Right cardiac atrium (tissue), 5 donors: ENCODE data around the gene SART1. TPM values are rescaled to one million over a fixed set of nuclear protein-coding genes. Genes with fewer than 3 reads are reported as not detected.

ENCODE experiments used
- ATAC-seq, 2 donors: fragments of 200-7000 bp; cut with Tn5 transposase; one replicate each; pipeline versions ENCODE4 v1.8.0 to v1.9.1; 2020; ENCODE audit warnings: moderate library complexity in 2 of 2, mild to moderate bottlenecking in 1 of 2
- DNase-seq, 3 donors: peaks; one replicate each; pipeline ENCODE4 v3.0.0-alpha.2; 2020
- H3K27ac ChIP-seq: one replicate; pipeline ENCODE4 v1.5.1; 2013; ENCODE audit warnings: mild to moderate bottlenecking, low read length, control low read depth, moderate library complexity
- H3K27me3 ChIP-seq: one replicate; pipeline ENCODE4 v1.6.1; 2013; ENCODE audit not compliant: control insufficient read depth, insufficient read depth
- H3K4me1 ChIP-seq: one replicate; pipeline ENCODE4 v1.6.1; 2013; ENCODE audit warnings: low read length; ENCODE audit not compliant: control insufficient read depth, insufficient read depth
- H3K4me3 ChIP-seq: one replicate; pipeline ENCODE4 v1.5.1; 2013; ENCODE audit warnings: low read length, control low read depth
- H3K9me3 ChIP-seq: one replicate; pipeline ENCODE4 v1.6.1; 2013; ENCODE audit warnings: low read length; ENCODE audit not compliant: control insufficient read depth
- WGBS: extraction: QIAGEN DNeasy Blood & Tissue Kit; methylation state at CpG from one replicate; pipeline ENCODE4 v1.1.7; 2013; 5-methylcytosine and 5-hydroxymethylcytosine counted together
- intact Hi-C, 4 donors: fragments of 100-400 bp; cut with DNase I; formaldehyde crosslinking; loops; one replicate each; pipeline versions ENCODE4 v1.11.0 to v1.14.0; 2022 to 2023
- polyA plus RNA-seq: library from polyadenylated mRNA; stranded (reverse); fragments of 200-250 nt; gene quantifications from one replicate; pipeline ENCODE4 v1.2.3, GENCODE V29; 2013
- total RNA-seq, 4 donors: library from RNA; stranded (reverse); fragmentation: NEBNext Ultra II Directional; extraction: Animal tissue kit (Norgen Biotek cat#: 25700); gene quantifications; one replicate each; pipeline ENCODE4 v1.2.1, GENCODE V29; 2021
- donor health status: healthy with polysubstance abuse.
- donor health status: DM: no; HTN: yes; CAD: no.
- donor health status: DM: no; HTN: no; CAD: no.
- donor health status: DM: no; HTN: yes; CAD: no; lungs with severe emphysema.
- donor health status: DM: yes; HTN: yes; CAD: no.

Gene SART1
- total and polyA plus RNA-seq, 5 donors, result 34.3 to 41.7 (median 38.2) TPM

- peaks cover 4% of the 10 kb centered on the region for H3K4me1 ChIP-seq
- ATAC-seq (no peak), DNase-seq (peak in 1 of 3 donors; percentile 50)
- H3K9me3 ChIP-seq, result no peaks in the 10 kb centered on the region
- H3K27me3 ChIP-seq, result no peaks in the 10 kb centered on the region
- H3K4me3 ChIP-seq, result no peak overlapping the region
- H3K27ac ChIP-seq, result no peak overlapping the region
- 92% methylated on average over 30 of the region's 30 CpGs for WGBS
- intact Hi-C loops, result loop anchor here in 2 of 4 donors (5.0 to 10.0 kb wide), 2 partner anchors 35 to 83 kb away; partner anchors contain the start of genes BANF1 (in 1 of the 2), EIF1AD (in 1 of the 2) and FIBP (in 1 of the 2)
Measured at GRCh38 chr11:65967329-65967934, 5.9 kb downstream of the SART1 start.

GRCh38 chr11:65968600-65969482, 7.3 kb downstream of the SART1 start:
- Histone ChIP-seq H3K27ac (no peak overlapping the region), H3K9me3 (no peaks in the 10 kb centered on the region), H3K4me1 (no peaks in the 10 kb centered on the region), H3K4me3 (no peak overlapping the region), H3K27me3 (no peaks in the 10 kb centered on the region)
- DNase-seq, result no peak
- no peak for ATAC-seq
- 83% methylated on average over 15 of the region's 15 CpGs for WGBS
- intact Hi-C loops, result loop anchor here in 2 of 4 donors (5.0 to 10.0 kb wide), 2 partner anchors 33 to 84 kb away; partner anchors contain the start of genes BANF1 (in 1 of the 2), EIF1AD (in 1 of the 2) and FIBP (in 1 of the 2)

- Histone ChIP-seq H3K4me3 (no peak overlapping the region), H3K27ac (no peak overlapping the region), H3K4me1 (no peaks in the 10 kb centered on the region), H3K27me3 (no peaks in the 10 kb centered on the region), H3K9me3 (no peaks in the 10 kb centered on the region)
- DNase-seq (no peak), ATAC-seq (no peak)
- 93% methylated on average over 8 of the region's 8 CpGs for WGBS
- intact Hi-C loops, result no loop called here
Measured at GRCh38 chr11:65972116-65972515, 10.6 kb downstream of the SART1 start.

GRCh38 chr11:65973439-65974110, 12.0 kb downstream of the SART1 start:
- 92% methylated on average over 13 of the region's 13 CpGs for WGBS
- H3K9me3 ChIP-seq, result no peaks in the 10 kb centered on the region
- no peak for ATAC-seq
- intact Hi-C loops, result no loop called here
- no peak overlapping the region for H3K27ac ChIP-seq
- H3K27me3 ChIP-seq, result no peaks in the 10 kb centered on the region
- H3K4me1 ChIP-seq, result no peaks in the 10 kb centered on the region
- no peak for DNase-seq
- no peak overlapping the region for H3K4me3 ChIP-seq

DNA sequence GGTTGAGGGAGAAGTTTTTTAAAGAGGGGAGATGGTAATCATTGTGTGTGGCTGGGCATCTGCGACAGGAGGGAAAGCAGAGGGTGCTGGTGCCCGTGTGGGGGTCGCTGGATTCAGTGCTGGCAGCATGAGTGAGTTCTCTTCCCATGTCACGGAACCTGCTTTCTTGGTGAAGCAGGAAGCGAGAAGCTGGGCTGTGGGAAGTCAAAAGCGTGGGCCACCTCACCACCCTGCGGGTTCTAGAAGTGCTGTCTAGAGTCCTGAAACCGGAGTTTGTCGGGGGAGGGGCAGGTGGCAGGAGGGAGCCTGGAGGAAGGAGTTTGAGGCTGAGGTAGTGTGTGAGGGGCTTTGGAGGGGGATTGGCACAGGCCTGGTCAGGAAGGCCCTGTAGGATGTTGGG, 14.2 kb downstream of the SART1 start:
- Histone ChIP-seq H3K4me1 (no peaks in the 10 kb centered on the region), H3K27me3 (no peaks in the 10 kb centered on the region), H3K4me3 (no peak overlapping the region), H3K9me3 (no peaks in the 10 kb centered on the region), H3K27ac (no peak overlapping the region)
- intact Hi-C loops, result no loop called here
- WGBS, result 92% methylated on average over 9 of the region's 9 CpGs
- ATAC-seq, result no peak
- DNase-seq, result no peak

- Histone ChIP-seq H3K4me3 (no peak overlapping the region), H3K9me3 (no peaks in the 10 kb centered on the region), H3K4me1 (no peaks in the 10 kb centered on the region), H3K27me3 (no peaks in the 10 kb centered on the region), H3K27ac (no peak overlapping the region)
- DNase-seq, result no peak
- WGBS, result 82% methylated on average over 43 of the region's 43 CpGs
- intact Hi-C loops, result no loop called here
- ATAC-seq, result no peak
Measured at GRCh38 chr11:65976216-65977176, 15.0 kb downstream of the SART1 start.

DNA sequence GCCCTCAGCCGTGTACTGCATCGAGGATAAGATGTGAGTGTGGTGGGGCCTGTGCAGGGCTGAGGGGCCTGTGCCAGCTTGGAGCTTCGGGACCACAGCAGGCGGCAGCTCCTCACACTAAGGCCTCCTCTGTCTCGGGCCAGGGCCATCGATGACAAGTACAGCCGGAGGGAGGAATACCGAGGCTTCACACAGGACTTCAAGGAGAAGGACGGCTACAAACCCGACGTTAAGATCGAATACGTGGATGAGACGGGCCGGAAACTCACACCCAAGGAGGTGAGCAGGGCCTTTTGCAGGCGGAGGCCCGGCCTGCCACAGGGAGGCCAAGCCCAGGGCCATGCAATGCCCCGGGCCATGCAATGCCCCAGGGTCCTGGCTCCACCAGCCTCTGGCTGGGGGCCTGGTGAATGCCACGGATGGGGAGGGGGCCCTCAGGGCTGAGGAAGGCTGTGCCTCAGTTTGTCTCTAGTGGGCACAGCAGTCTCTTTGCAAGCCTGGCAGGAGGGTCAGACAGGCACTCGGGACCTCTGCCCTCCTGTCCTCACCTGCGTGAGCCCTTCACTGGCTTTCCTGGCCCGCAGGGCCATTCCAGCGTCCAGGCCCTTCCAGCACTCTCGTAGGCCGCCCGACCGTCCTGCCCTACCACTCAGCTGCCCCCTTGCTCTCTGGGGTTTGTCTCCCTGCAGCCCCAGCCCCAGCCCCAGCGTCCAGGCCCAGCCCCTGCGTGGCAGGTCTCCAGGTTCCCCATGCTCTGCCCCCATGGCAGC, 16.3 kb downstream of the SART1 start:
- ATAC-seq (peak in 1 of 2 donors; percentile 4), DNase-seq (no peak)
- no peaks in the 10 kb centered on the region for H3K4me1 ChIP-seq
- H3K27me3 ChIP-seq, result no peaks in the 10 kb centered on the region
- H3K4me3 ChIP-seq, result no peak overlapping the region
- no peaks in the 10 kb centered on the region for H3K9me3 ChIP-seq
- no peak overlapping the region for H3K27ac ChIP-seq
- intact Hi-C loops, result no loop called here
- 87% methylated on average over 29 of the region's 29 CpGs for WGBS

DNA sequence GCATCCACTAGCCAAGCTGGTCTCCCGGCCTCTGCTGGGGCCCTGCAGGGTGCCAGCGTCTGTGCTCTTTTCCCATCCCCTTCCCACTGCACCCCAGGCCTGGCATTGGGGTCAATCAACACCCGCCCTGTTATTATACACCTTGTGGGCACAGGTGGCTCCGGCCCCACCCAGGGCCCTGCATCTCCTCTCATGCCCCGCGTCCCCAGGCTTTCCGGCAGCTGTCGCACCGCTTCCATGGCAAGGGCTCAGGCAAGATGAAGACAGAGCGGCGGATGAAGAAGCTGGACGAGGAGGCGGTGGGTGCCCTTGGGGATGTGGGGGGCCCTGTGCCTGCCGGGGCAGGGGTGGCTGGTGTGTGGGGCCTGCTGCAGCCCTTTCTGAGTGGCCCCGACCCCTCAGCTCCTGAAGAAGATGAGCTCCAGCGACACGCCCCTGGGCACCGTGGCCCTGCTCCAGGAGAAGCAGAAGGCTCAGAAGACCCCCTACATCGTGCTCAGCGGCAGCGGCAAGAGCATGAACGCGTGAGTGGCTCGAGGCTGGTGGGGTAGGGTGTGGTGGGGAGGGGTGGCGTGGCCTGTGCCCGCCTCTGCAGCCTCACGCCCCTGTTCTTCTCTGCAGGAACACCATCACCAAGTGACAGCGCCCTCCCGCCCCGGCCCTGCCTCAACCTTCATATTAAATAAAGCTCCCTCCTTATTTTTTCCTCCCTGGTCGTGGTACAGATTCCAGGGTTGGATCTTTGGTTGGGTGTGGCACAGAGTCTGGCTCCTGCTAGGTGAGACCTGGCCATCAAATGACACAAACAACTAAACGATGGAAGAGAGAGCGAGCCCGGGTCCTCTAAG, 17.1 kb downstream of the SART1 start:
- Histone ChIP-seq H3K27ac (no peak overlapping the region), H3K27me3 (no peaks in the 10 kb centered on the region), H3K9me3 (no peaks in the 10 kb centered on the region), H3K4me3 (no peak overlapping the region), H3K4me1 (no peaks in the 10 kb centered on the region)
- intact Hi-C loops, result no loop called here
- DNase-seq, result no peak
- ATAC-seq, result no peak
- 92% methylated on average over 34 of the region's 34 CpGs for WGBS

DNA sequence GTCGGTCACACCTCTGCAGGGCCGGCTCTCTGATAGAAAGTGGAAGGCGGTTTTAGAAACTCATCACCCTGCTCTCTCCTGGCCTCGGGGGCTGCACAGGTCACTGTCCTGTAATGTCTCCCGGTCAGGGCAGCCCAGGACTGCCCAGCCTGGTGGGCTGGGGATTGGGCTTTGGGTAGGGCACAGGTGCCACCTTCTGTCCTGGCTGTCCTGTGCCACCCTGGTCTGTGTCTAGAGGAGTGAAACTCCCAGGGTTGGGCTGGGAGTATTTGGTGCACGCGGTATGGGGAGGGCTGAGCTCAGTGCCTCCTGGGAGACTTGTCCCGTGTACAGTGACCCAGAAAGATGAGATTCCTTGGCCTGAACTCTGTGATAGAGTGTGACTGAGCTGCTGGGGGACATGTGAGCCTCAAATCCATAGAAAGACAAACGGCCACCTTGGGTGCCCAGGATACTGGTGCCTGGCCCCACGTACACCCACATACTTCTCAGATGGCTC, 17.8 kb downstream of the SART1 start:
- H3K9me3 ChIP-seq, result no peaks in the 10 kb centered on the region
- intact Hi-C loops, result no loop called here
- 82% methylated on average over 10 of the region's 10 CpGs for WGBS
- H3K4me1 ChIP-seq, result no peaks in the 10 kb centered on the region
- H3K4me3 ChIP-seq, result no peak overlapping the region
- DNase-seq, result peak in 1 of 3 donors; percentile 15
- ATAC-seq, result no peak
- H3K27me3 ChIP-seq, result no peaks in the 10 kb centered on the region
- H3K27ac ChIP-seq, result no peak overlapping the region
